GM19397 (cell line): ENCODE measurements around the gene CIZ1.

Source experiments
- ATAC-seq: cut with Tn5 transposase; IDR thresholded peaks from one replicate; pipeline ENCODE4 v1.9.1; 2021; ENCODE audit warnings: mild to moderate bottlenecking, moderate library complexity; ENCODE audit not compliant: unreplicated experiment

The CIZ1 gene

DNA sequence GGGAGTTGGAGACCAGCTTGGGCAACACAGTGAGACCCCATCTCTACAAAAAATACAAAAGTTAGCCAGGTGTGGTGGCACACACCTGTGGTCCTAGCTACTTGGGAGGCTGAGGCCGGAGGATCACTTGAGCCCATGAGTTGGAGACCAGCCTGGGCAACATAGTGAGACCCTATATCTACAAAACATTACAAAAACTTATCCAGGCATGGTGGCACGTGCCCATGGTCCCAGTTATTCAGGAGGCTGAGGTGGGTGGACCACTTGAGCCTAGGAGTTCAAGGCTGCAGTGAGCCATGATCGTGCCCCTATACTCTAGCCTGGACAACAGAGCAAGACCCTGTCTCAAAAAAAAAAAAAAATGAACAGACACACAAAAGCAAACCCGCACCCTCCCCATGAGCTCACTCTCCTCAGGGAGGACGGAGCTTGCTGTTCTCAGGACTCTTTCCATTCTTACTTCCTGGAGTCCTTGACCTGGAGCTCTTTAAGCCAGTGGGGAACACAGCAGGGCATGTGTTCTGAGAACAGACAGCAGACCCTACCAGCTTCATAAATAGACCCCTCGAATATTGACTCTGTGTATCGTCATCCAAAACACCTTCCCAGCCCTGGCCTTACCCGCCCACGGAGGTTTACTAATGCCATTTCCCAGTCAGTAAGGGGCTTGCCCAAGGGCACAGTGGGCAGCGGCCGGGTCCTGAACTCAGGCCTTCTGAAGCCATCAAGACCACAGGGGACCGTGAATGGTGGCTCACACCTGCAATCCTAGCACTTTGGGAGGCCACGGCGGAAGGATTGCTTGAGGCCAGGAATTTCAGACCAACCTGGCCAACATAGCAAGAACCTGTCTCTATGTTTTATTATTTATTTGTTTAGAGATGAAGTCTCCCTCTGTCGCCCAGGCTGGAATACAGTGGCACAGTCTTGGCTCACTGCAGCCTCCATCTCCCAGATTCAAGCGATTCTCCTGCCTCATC, 75.0 kb downstream of the CIZ1 start:
- ATAC-seq: no peak
